ENCODE results near the gene GRAP2. TPM values are rescaled to one million over a fixed set of nuclear protein-coding genes. Genes with fewer than 3 reads are reported as not detected.

The GRAP2 gene
- total RNA-seq, 1 donor from 2014 or later = 10.1 TPM

DNA sequence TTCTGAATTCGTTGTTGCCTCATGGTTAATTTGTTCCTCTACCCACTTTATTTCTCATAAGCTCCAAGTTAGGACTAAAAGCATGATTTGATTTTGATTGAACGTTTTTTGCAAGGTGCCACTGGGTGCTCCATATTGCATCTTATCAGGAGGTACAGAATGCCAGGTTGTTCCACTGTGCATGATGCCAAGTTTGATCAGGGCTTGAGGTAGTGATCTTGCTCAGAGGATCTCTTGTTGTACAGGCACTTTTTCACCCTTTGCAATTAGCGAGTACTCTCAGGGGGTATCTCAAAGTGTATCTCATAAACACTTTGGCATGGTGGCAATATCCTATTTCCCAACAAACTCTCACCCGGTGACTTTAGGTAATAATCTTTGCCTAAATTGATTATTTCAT lies 4.0 kb downstream of the GRAP2 start:
- no peaks in the 10 kb centered on the region for H3K36me3 ChIP-seq
- no peaks in the 10 kb centered on the region for H3K9me3 ChIP-seq
- no peak overlapping the region for H3K27ac ChIP-seq
- intact Hi-C loops (cut with DNase I) = no loop called here
- H3K4me3 ChIP-seq = peak overlapping the region; percentile 31
- ATAC-seq (no peak), DNase-seq (no peak)
- peaks cover 33% of the 10 kb centered on the region for H3K27me3 ChIP-seq
- no peak for TF ChIP-seq CTCF (IDR thresholded peaks at IDR 0.05)
- H3K4me1 ChIP-seq = peaks cover 3% of the 10 kb centered on the region

DNA sequence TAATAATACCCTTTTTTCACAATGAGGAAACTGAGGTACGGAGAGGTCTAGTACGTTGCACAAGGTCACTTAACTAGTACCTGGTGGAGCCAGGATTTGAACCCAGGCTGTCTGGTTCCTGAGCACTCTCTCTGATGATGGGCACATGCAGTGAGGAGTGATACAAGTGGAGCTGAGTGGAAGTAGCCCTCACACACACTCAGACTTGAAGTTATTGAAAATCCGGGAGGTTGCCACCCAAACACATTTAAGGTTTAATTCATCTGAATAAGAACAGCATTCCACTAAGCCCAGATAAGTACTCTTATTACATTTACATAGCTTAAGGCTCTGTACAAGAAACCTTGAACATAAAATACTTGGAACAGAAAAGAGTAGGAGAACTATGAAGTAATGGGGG lies 4.8 kb downstream of the GRAP2 start:
- H3K9me3 ChIP-seq = no peaks in the 10 kb centered on the region
- no peaks in the 10 kb centered on the region for H3K36me3 ChIP-seq
- intact Hi-C loops (cut with DNase I) = no loop called here
- DNase-seq = no peak
- peaks cover 30% of the 10 kb centered on the region for H3K27me3 ChIP-seq
- no peak for ATAC-seq
- no peaks in the 10 kb centered on the region for H3K4me1 ChIP-seq
- TF ChIP-seq CTCF (IDR thresholded peaks at IDR 0.05) = no peak
- peak overlapping the region; percentile 31 for H3K4me3 ChIP-seq
- no peak overlapping the region for H3K27ac ChIP-seq

GRCh38 chr22:39906207-39906606 lies 5.3 kb downstream of the GRAP2 start:
- no peak overlapping the region for H3K27ac ChIP-seq
- H3K4me1 ChIP-seq = no peaks in the 10 kb centered on the region
- H3K4me3 ChIP-seq = peak overlapping the region; percentile 31
- TF ChIP-seq CTCF (IDR thresholded peaks at IDR 0.05) = no peak
- ATAC-seq = no peak
- no peaks in the 10 kb centered on the region for H3K36me3 ChIP-seq
- DNase-seq = no peak
- H3K27me3 ChIP-seq = peaks cover 32% of the 10 kb centered on the region
- intact Hi-C loops (cut with DNase I) = no loop called here
- H3K9me3 ChIP-seq = no peaks in the 10 kb centered on the region

DNA sequence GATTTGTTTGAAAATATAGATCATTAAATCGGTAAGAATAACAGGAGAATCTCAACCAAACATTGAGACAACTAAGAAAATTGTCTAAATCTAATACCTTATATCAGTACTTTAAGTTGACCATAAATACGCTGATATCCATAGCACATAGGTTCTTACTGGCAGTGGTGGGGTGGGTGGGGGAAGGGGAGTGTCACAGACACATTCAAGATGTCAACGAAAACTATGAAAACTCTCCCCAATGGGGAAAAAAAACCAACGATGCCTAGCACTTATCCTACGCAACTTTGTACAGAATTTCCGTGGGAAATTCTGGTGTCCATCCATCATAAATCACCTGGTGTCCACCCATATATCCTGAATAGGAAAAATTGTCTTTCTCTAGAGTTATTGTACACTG lies 6.2 kb downstream of the GRAP2 start:
- ATAC-seq (no peak), DNase-seq (no peak)
- H3K9me3 ChIP-seq = no peaks in the 10 kb centered on the region
- H3K4me3 ChIP-seq = no peak overlapping the region
- H3K27ac ChIP-seq = no peak overlapping the region
- H3K4me1 ChIP-seq = no peaks in the 10 kb centered on the region
- no peaks in the 10 kb centered on the region for H3K36me3 ChIP-seq
- TF ChIP-seq CTCF (IDR thresholded peaks at IDR 0.05) = no peak
- H3K27me3 ChIP-seq = peaks cover 27% of the 10 kb centered on the region
- intact Hi-C loops (cut with DNase I) = no loop called here

DNA sequence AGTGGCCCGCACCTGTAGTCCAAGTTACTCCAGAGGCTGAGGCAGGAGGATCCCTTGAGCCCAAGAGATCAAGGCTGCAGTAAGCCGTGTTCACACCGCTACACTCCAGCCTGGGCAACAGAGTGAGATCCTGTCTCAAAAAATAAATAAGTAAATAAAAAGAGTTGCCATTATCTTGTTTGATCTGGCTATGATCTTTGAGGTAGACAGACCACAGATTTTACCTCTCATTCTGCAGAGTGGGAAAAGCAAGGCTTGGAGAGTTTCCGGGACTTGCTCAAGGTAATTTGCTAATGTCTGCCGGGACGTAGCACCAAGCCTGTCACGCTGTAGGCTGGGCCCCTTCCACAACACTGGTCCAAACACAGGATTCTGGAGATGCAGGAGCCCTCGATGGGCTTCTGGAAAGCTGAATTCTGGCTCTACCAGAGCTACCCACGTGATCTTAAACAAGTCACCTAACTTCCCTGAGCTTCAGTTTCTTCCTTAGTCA lies 6.8 kb downstream of the GRAP2 start:
- Histone ChIP-seq H3K27ac (no peak overlapping the region), H3K36me3 (no peaks in the 10 kb centered on the region), H3K9me3 (no peaks in the 10 kb centered on the region), H3K4me1 (no peaks in the 10 kb centered on the region), H3K27me3 (peaks cover 25% of the 10 kb centered on the region), H3K4me3 (no peak overlapping the region)
- no peak for ATAC-seq
- TF ChIP-seq CTCF (IDR thresholded peaks at IDR 0.05) = no peak
- intact Hi-C loops (cut with DNase I) = no loop called here
- DNase-seq = no peak

DNA sequence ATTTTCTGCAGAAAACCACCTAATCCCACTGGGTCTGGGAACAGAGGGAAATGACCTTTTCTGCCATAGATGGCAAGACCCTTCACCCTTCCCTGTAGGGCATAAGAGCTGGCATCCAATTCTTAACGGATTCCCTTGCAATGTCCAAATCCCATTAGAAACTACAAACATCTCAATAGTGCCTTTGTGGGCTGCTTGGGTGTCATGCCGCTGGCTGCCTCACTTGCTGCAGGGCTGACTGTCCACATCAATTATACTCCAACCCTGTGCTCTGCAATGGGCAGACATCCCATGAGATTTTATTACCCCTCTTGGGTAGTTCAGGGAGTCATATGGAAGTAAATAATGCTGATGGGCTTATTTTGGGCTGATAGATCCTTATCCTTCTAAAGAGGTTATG lies 7.3 kb downstream of the GRAP2 start:
- no peak for TF ChIP-seq CTCF (IDR thresholded peaks at IDR 0.05)
- ATAC-seq (no peak), DNase-seq (no peak)
- intact Hi-C loops (cut with DNase I) = no loop called here
- Histone ChIP-seq H3K4me1 (no peaks in the 10 kb centered on the region), H3K36me3 (no peaks in the 10 kb centered on the region), H3K4me3 (no peak overlapping the region), H3K27me3 (peaks cover 22% of the 10 kb centered on the region), H3K9me3 (no peaks in the 10 kb centered on the region), H3K27ac (no peak overlapping the region)

Data from upper lobe of right lung (tissue), 1 donor.